Neural cell (in vitro differentiated cells): ENCODE data around the gene MAP3K7CL. TPM values are rescaled to one million over a fixed set of nuclear protein-coding genes. Genes with fewer than 3 reads are reported as not detected.

Experiments
- H2AFZ ChIP-seq: fragments of 200-600, 300-800 bp; sonication (generic), shearing (Covaris generic); 2 replicates; pipeline ENCODE4 v1.6.0; 2014; ENCODE audit warnings: low read depth, mild to moderate bottlenecking, antibody characterized with exemption, low read length, moderate library complexity
- H3F3A ChIP-seq: fragments of 200-600 bp; shearing (Covaris generic); 2 replicates; pipeline ENCODE4 v1.6.1; 2016; ENCODE audit warnings: mild to moderate bottlenecking, moderate library complexity, mixed read lengths, antibody characterized with exemption, low read length; ENCODE audit not compliant: insufficient read depth, poor library complexity, severe bottlenecking
- H3K27ac ChIP-seq: fragments of 200-600, 300-800 bp; sonication (generic), shearing (Covaris generic); 2 replicates; pipeline ENCODE4 v1.5.1; 2014; ENCODE audit warnings: mild to moderate bottlenecking, low read length, moderate library complexity
- H3K27me3 ChIP-seq: fragments of 300-800, 200-600 bp; sonication (generic), shearing (Covaris generic); 2 replicates; pipeline ENCODE4 v1.6.0; 2014; ENCODE audit warnings: mild to moderate bottlenecking, low read depth, low read length, moderate library complexity; ENCODE audit not compliant: insufficient read depth
- H3K36me3 ChIP-seq: fragments of 300-800, 200-600 bp; sonication (generic), shearing (Covaris generic); 2 replicates; pipeline ENCODE4 v1.5.1; 2014; ENCODE audit warnings: mild to moderate bottlenecking, antibody characterized with exemption, low read length, moderate library complexity; ENCODE audit not compliant: insufficient read depth
- H3K4me2 ChIP-seq: fragments of 300-800, 200-600 bp; sonication (generic), shearing (Covaris generic); 2 replicates; pipeline ENCODE4 v1.6.0; 2014; ENCODE audit warnings: mild to moderate bottlenecking, low read length
- H3K4me3 ChIP-seq: fragments of 300-800, 200-600 bp; sonication (generic), shearing (Covaris generic); 2 replicates; pipeline ENCODE4 v1.5.1; 2014; ENCODE audit warnings: mild to moderate bottlenecking, low read length, moderate library complexity
- H3K79me2 ChIP-seq: fragments of 200-600 bp; shearing (Covaris generic); replicated peaks from 2 replicates; pipeline ENCODE4 v1.6.0; 2014; ENCODE audit warnings: mild to moderate bottlenecking, low read length, moderate library complexity; ENCODE audit not compliant: insufficient read depth
- H3K9ac ChIP-seq: fragments of 300-800, 200-600 bp; sonication (generic), shearing (Covaris generic); 2 replicates; pipeline ENCODE4 v1.6.1; 2016; ENCODE audit warnings: mild to moderate bottlenecking, low read length, mixed read lengths
- H3K9me2 ChIP-seq: fragments of 200-600 bp; shearing (Covaris generic); 2 replicates; pipeline ENCODE4 v1.6.1; 2016; ENCODE audit warnings: mild to moderate bottlenecking, low read length, mixed read lengths; ENCODE audit not compliant: insufficient read depth
- H3K9me3 ChIP-seq: fragments of 200-600, 300-800 bp; sonication (generic), shearing (Covaris generic); 2 replicates; pipeline ENCODE4 v1.6.1; 2016; ENCODE audit warnings: mild to moderate bottlenecking, mixed run types, low read length, moderate library complexity, mixed read lengths
- H4K20me1 ChIP-seq: fragments of 200-600 bp; shearing (Covaris generic); 2 replicates; pipeline ENCODE4 v1.6.1; 2016; ENCODE audit warnings: mild to moderate bottlenecking, mixed run types; ENCODE audit not compliant: insufficient read depth
- CTCF ChIP-seq: fragments of 450-650 bp; IDR thresholded peaks from 2 replicates; pipeline ENCODE4 v1.5.1; 2014; ENCODE audit warnings: antibody characterized with exemption, mild to moderate bottlenecking, moderate library complexity; ENCODE audit not compliant: poor library complexity, severe bottlenecking
- EP300 ChIP-seq: fragments of 450-650 bp; conservative IDR thresholded peaks from 2 replicates; pipeline ENCODE4 v1.6.1; 2014; ENCODE audit warnings: antibody characterized with exemption, mild to moderate bottlenecking, moderate library complexity; ENCODE audit not compliant: poor library complexity, severe bottlenecking
- EZH2 ChIP-seq: fragments of 200-600, 300-800 bp; shearing (Covaris generic), sonication (generic); IDR thresholded peaks from 2 replicates; pipeline ENCODE4 v1.6.1; 2014; ENCODE audit warnings: antibody characterized with exemption, low read length, borderline replicate concordance, mild to moderate bottlenecking; ENCODE audit not compliant: insufficient read depth, poor library complexity, severe bottlenecking
- MXI1 ChIP-seq: fragments of 450-650 bp; conservative IDR thresholded peaks from 2 replicates; pipeline ENCODE4 v1.6.1; 2014; ENCODE audit warnings: antibody characterized with exemption, mild to moderate bottlenecking; ENCODE audit not compliant: poor library complexity, severe bottlenecking
- POLR2AphosphoS5 ChIP-seq: IDR thresholded peaks from 2 replicates; pipeline ENCODE4 v1.6.1; 2012
- RAD21 ChIP-seq: fragments of 450-650 bp; conservative IDR thresholded peaks from 2 replicates; pipeline ENCODE4 v1.6.1; 2014; ENCODE audit warnings: antibody characterized with exemption, mild to moderate bottlenecking, moderate library complexity
- REST ChIP-seq: IDR thresholded peaks from 2 replicates; pipeline ENCODE4 v1.6.1; 2012; ENCODE audit warnings: borderline replicate concordance
- SMC3 ChIP-seq: fragments of 450-650 bp; conservative IDR thresholded peaks from 2 replicates; pipeline ENCODE4 v1.6.1; 2014; ENCODE audit warnings: antibody characterized with exemption, mild to moderate bottlenecking, moderate library complexity; ENCODE audit not compliant: poor library complexity
- TAF1 ChIP-seq: IDR thresholded peaks from 2 replicates; pipeline ENCODE4 v1.6.1; 2012; ENCODE audit warnings: low read depth
- polyA plus RNA-seq: library from polyadenylated mRNA; depleted of rRNA; stranded (reverse); fragments of >200 nt; gene quantifications from 2 replicates; pipeline ENCODE4 v1.2.3, GENCODE V29; 2014

Gene MAP3K7CL
- polyA plus RNA-seq, 1 donor from 2014 or later = not detected

GRCh38 chr21:29213513-29214385 is 83.3 kb downstream of the MAP3K7CL start:
- TF ChIP-seq CTCF = no peak
- no peak for TF ChIP-seq RAD21
- no peak for TF ChIP-seq SMC3
- TF ChIP-seq TAF1 = no peak
- TF ChIP-seq POLR2AphosphoS5 = no peak
- no peak for TF ChIP-seq EZH2
- no peak for TF ChIP-seq MXI1
- no peak for TF ChIP-seq REST
- Histone ChIP-seq H3K9me2 (no peaks in the 10 kb centered on the region), H3F3A (no peaks in the 10 kb centered on the region), H4K20me1 (no peaks in the 10 kb centered on the region), H3K27ac (no peak overlapping the region), H2AFZ (no peak overlapping the region), H3K9ac (no peak overlapping the region), H3K9me3 (no peaks in the 10 kb centered on the region), H3K36me3 (no peaks in the 10 kb centered on the region), H3K79me2 (no peaks in the 10 kb centered on the region), H3K27me3 (no peaks in the 10 kb centered on the region), H3K4me2 (no peak overlapping the region), H3K4me3 (no peak overlapping the region)

GRCh38 chr21:29215709-29216108 is 85.3 kb downstream of the MAP3K7CL start:
- no peak overlapping the region for H3K4me2 ChIP-seq
- no peaks in the 10 kb centered on the region for H3K9me3 ChIP-seq
- no peak overlapping the region for H3K9ac ChIP-seq
- H4K20me1 ChIP-seq = no peaks in the 10 kb centered on the region
- H3K36me3 ChIP-seq = no peaks in the 10 kb centered on the region
- no peak overlapping the region for H3K4me3 ChIP-seq
- H3K9me2 ChIP-seq = no peaks in the 10 kb centered on the region
- H3F3A ChIP-seq = no peaks in the 10 kb centered on the region
- TF ChIP-seq CTCF (no peak), TAF1 (no peak), MXI1 (no peak), EZH2 (no peak), EP300 (no peak)
- no peak overlapping the region for H2AFZ ChIP-seq
- no peaks in the 10 kb centered on the region for H3K27me3 ChIP-seq
- no peaks in the 10 kb centered on the region for H3K79me2 ChIP-seq
- no peak overlapping the region for H3K27ac ChIP-seq
